HG02678 (cell line): ENCODE measurements around the gene CACNG5.
"Not testable (repeated sequence)": the region's sequence is repeated elsewhere in the genome, so short reads cannot be mapped to it uniquely, and the experiment has no call there.

Experiments used
- ATAC-seq: cut with Tn5 transposase; IDR thresholded peaks from one replicate; pipeline ENCODE4 v1.9.1; 2021; ENCODE audit warnings: mild to moderate bottlenecking, moderate library complexity; ENCODE audit not compliant: unreplicated experiment

Gene CACNG5

GRCh38 chr17:66849032-66849655, 14.2 kb downstream of the CACNG5 start:
- no peak for ATAC-seq

GRCh38 chr17:66849851-66850580, 15.1 kb downstream of the CACNG5 start:
- ATAC-seq: no peak

GRCh38 chr17:66850692-66851091, 15.8 kb downstream of the CACNG5 start:
- no peak for ATAC-seq

DNA sequence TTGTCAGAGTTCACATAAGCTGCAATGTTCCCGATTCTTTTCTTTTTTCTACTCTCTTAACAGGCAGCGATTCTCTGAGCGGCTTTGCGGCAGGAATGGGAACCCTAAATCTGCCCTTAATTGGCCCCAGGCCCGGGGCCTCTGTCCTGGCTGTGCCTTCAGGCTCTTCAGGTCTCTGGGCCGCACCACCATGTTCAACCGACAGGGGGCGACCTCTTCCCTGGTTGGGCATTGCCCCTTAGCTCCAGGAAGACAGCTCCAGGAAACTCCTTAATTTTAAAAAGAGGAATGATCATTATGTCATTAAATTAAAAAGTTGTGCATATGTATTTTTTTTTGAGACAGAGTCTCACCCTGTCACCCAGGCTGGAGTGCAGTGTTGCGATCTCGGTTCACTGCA, 20.3 kb downstream of the CACNG5 start:
- ATAC-seq: no peak

DNA sequence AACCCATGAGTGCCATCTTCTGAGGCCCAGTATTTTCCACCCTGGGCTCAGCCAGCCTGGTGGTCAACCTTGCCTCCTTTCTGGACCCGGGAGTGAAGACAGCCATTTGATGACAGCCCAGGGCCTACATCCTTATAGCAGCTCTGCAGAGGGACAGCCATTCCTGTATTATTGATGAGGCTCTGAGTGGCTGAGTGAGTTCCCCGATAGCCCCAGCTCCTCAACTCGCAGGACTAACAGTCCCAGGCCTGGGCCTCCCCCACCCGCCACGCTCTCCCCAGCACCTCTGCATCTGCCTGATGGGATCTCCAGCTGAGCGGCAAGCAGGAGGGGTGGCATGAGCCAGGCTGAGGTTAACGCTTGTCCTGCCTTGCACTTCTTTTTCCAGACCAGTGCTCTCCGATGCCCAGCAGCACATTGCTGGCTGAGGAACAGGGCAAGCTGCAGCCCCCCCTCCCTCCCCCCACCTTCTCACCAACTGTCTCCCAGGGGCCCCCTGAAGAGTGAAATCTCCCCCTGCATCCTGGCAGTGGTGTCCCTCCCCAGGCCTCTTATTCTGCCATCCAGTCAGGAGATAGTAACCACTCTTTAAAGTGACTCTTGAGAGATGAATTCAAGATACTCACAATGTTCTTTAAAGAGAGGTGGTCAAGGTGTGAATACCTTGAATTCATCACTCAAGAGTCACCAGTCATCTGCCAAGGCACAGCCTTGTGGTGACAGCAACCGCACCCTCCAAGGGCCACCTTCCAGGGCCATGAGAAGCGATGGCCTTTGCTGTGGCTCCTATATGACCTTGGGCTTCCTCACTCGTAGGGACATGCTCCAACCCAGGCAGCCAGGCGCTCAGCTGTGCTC, 23.5 kb downstream of the CACNG5 start:
- no peak for ATAC-seq

- no peak for ATAC-seq
These were observed 24.4 kb downstream of the CACNG5 start for GRCh38 chr17:66859353-66859752.

DNA sequence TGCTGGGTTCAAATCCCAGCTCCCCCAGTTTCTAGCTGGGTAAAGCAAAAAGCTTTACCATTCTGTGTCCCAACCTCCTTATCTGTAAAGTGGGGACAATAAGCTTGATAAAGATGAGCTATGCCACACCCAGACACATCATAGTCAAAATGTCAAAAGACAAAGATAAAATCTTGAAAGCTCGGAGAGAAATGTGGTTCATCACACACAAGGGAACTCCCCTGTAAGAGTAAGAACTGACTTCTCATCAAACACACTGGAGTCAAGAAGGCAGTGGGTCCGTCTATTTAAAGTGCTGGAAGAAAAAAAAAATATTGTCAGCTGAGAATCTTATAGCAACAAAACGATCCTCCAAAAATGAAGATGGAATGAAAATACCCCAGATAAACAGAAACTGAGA, 25.3 kb downstream of the CACNG5 start:
- no peak for ATAC-seq

- ATAC-seq: no peak
These were observed 28.9 kb downstream of the CACNG5 start for GRCh38 chr17:66863820-66864219.

DNA sequence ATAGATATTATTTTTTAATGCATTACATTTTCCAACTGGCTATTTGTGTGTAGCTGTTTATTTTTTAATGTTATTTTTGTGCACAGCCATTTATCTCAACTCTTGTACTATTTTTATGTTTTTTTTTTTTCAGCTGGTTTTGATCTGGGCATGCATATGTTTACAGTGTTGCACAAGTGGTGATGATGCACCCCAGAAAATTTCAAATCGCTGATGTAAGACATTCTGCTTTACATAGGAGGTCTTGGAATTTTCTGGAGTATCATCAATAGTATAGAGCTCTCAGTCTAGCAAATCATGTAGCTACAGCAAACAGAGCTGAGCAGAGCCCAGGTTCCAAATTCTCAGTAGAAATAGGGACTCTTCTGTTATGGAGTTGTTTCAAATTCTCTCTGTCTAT, 30.2 kb downstream of the CACNG5 start:
- ATAC-seq: no peak

GRCh38 chr17:66873962-66874361, 39.0 kb downstream of the CACNG5 start:
- ATAC-seq: no peak

DNA sequence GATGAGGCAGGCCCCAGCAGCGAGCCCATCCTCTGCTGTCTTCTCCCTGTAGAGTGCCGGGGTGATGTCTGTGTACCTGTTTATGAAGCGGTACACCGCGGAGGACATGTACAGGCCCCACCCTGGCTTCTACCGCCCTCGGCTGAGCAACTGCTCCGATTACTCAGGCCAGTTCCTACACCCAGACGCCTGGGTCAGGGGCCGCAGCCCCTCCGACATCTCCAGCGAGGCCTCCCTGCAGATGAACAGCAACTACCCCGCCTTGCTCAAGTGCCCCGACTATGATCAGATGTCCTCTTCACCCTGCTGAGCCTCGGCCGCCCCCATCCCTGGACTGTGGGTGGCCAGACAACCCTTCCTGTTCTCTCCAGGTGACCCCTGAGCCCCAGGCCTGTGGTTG, 50.0 kb downstream of the CACNG5 start:
- no peak for ATAC-seq

GRCh38 chr17:66885417-66885816, 50.5 kb downstream of the CACNG5 start:
- no peak for ATAC-seq

DNA sequence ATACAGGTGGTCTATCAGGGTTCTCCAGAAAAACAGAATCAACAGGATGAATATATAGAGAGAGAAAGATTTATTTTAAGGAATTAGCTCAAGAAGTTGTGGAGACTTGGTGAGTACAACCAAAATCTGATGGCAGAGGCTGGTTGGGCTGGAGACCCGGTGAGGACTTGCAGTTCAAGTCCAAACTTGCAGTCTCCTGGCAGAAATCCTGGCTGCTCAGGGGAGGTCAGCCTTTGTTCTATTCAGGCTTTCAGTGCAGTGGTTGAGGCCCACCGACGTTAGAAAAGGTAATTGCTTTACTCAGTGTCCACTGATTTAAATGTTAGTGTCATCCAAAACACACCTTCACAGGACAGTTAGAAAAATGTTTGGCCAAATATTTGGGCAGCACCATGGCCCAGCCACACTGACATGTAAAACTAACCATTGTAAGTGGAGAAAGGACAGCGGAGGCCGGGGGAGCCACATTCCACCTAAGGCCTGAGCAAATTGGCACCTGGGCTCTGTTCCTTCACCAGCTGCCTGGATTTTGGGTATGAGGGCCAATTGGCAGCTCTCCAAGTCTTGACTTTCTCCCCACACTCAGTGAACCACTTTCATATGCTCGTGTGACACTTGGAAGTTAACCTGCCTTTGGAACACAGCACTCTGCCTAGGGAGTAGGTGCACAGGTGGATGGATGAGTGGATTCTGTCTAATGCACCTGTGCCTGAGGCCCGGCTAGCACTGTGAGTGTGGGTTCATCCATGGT, 54.7 kb downstream of the CACNG5 start:
- ATAC-seq: no peak

DNA sequence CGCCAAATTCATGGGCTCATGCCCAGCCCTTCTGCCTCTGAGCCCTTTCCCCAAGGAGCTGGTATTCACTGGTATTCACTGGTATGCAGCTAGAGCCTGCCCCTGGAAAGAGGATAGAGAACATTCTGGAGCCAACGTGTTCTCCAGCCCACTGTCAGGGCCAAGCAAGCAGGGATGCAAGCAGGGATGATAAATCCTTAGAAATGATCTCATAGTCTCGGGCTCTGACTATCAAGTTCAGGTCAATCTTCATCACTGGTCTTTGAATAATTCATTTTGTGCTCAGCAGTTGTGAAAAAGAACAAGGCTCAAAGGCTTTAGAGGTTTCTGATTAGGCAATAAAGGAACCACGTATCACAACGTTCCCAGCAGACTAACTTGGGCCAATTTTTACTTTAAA, 57.3 kb downstream of the CACNG5 start:
- no peak for ATAC-seq

DNA sequence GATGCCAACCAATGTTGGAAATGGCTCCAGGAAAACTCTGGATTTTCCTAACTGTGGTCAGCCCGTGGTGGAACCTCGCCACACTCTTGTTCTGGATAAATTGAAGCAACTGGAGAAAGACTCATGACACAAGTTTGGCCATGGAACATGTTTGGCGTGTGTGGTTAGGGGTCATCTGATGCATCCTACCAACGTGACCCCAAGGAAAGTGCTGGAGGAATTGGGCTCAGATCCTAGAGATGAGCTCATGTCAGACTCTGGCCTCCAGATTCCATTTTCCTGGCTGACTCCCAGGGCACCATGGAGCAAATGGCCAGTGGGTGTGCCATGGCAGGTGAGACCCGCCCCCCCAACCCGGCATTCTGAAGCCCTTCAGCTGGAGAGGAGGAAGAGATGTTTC, 58.5 kb downstream of the CACNG5 start:
- ATAC-seq: no peak

GRCh38 chr17:66893863-66894262, 58.9 kb downstream of the CACNG5 start:
- ATAC-seq: no peak

GRCh38 chr17:66897141-66897540, 62.2 kb downstream of the CACNG5 start:
- no peak for ATAC-seq

DNA sequence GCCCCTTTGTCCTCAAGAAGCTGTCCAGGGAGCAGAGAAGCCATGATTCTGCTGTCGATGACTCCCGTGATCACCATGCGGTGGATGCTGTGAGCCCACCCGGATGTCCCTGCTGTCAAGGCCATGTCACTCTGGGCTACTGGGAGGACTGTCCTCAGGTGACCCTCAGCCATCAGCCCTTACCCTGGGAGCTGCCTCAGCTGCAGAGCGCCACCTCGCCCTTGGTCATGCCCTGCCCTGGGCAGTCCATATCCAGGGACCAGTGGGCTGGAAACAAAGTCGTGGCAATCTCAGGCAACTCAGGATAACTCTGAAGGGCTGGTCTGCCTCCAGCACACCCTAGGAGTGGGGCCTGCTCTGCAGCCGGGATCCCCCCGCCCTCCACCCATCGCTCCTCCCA, 63.6 kb downstream of the CACNG5 start:
- no peak for ATAC-seq

- no peak for ATAC-seq
These were observed 65.5 kb downstream of the CACNG5 start for GRCh38 chr17:66900126-66901010.

DNA sequence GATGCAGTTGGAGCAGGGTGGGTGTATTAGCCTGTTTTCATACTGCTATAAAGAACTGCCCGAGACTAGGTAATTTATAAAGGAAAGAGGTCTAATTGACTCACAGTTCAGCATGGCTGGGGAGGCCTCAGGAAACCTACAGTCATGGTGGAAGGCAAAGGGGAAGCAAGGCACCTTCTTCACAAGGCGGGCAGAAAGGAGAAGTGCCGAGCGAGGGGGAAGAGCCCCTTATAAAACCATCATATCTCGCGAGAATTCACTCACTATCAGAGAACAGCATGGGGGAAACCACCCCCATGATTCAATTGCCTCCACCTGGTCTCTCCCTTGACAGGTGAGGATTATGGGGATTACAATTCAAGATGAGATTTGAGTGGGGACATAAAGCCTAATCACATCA, 68.4 kb downstream of the CACNG5 start:
- ATAC-seq: not testable (repeated sequence)
